Stimulated activated CD8-positive, alpha-beta memory T cell treated with anti-CD3 and anti-CD28 coated beads, Interleukin-2, amount 100 ng/mL, for 48 hours (primary cell): ENCODE measurements around the gene DOCK4.
"Not testable (repeated sequence)": the region's sequence is repeated elsewhere in the genome, so short reads cannot be mapped to it uniquely, and the experiment has no call there.

Source experiments
- DNase-seq, 2 donors: peaks; one replicate each; pipeline ENCODE4 v3.0.0-alpha.2; 2020; ENCODE audit warnings: low read depth in 2 of 2

The DOCK4 gene

GRCh38 chr7:111958431-111958830 is 247.8 kb downstream of the DOCK4 start:
- DNase-seq, result no peak

DNA sequence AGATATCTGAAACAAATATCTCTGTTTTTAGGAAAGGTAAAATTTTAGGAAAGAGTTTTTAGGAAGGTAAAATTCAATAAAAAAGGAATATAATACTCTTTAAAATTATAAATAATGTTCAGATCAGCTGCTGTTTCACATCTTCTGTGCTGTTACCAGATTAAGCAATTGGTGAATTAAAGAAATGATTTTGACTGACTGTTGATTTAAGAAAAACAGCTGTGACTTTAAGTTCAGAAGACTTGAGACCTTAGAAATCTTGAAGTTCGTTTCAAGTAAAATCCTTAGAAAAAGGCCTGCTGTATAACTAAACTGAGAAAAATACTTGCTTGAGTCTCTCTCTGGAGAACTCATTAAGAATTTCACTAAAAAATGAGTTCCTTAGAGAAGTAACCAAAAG is 250.6 kb downstream of the DOCK4 start:
- no peak for DNase-seq

DNA sequence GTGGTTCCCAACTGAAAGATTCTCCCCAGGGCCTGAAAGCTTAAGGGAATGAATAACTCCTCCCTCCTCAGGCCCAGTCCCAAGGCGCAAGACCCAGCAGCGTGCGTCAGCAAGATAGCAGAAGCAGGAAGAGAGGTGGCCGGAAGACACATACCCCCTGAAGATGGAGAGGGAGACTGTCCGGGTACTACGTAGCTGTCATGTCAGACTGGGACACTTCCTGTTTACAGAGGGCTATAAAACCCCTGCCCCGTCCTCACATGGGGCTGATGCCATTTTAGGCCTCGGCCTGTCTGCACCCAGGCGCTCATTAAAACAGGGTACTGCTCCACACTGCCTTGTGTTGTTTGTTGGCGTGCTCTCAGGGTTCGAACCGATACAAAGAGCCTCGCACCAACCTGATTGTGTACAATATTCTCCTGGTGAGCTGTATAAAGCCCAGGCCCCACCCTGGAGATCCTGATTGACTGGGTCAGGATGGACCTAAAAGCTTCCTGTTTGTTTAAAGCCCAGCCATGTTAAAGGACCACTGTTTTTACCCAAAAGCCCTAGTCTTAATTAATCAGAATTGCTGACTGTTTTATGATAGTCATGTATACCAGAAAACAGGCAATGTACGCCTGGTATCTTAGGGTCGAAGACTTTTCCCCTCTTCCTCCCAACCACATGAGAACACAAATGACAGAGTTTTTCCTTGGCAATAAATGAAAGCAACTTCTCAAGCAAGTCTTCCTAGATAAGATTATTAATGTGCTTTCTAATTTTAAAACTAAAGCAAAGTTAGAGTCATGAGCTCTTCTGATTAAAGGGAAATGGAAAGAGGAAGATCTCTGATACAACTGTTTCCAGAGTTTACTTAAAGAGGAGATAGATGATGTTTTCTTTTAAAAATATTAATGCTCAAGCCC is 251.5 kb downstream of the DOCK4 start:
- no peak for DNase-seq

- DNase-seq, result no peak
Measured at GRCh38 chr7:111954056-111954455, 252.1 kb downstream of the DOCK4 start.

DNA sequence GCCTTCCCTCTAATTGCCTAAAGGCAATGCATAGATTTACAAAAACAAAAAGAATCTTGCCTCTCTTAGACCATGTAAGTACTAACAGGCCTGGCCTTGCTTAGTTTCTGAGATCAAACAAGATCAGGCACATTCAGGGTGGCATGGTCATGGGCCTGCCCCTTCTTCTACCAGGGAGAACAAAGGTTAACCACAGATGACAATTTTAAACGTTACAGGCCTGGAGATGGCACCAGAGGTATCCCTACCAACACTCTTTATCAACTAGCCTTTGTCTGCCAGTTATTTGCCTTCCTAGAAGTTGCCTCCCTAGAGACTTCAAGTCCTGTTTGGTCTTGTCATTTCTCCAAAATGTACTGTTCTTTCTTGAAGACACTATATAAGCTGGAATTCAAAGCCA is 252.6 kb downstream of the DOCK4 start:
- DNase-seq, result no peak

GRCh38 chr7:111952783-111953182 is 253.4 kb downstream of the DOCK4 start:
- DNase-seq, result no peak

- no peak for DNase-seq
Measured at GRCh38 chr7:111951052-111951451, 255.1 kb downstream of the DOCK4 start.

DNA sequence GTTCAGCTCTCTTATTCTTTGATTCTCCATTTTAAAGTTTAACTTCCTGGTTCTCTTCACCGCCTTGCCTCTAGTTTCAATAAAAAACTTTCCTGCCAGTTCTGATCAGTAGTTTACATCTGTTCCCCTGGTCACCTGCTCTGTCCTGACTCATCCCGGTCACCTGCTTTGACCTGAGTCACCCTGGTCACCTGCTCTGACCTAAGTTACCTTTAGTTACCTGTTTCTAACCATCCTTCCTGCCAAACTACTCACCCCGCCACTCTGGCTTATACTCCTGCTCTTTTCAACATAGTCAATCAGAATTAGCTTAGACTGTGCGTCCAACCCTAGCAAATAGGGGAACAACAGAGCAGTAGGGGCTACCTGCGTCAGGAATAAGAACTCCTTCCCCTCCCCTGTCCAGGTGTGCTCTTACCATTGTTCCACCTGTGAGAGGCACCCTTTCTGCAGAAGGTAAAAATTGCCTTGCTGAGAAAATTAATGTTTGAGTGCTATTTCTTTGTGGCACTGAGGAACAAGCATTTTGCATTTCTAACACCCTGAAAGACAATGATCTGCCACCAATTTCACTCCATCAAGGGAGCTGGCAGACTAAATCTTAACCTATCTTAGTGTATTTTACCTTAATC is 263.6 kb downstream of the DOCK4 start:
- no peak for DNase-seq

GRCh38 chr7:111937163-111937562 is 269.0 kb downstream of the DOCK4 start:
- no peak for DNase-seq

GRCh38 chr7:111933609-111934008 is 272.6 kb downstream of the DOCK4 start:
- DNase-seq, result no peak

GRCh38 chr7:111931958-111932357 is 274.2 kb downstream of the DOCK4 start:
- no peak for DNase-seq

DNA sequence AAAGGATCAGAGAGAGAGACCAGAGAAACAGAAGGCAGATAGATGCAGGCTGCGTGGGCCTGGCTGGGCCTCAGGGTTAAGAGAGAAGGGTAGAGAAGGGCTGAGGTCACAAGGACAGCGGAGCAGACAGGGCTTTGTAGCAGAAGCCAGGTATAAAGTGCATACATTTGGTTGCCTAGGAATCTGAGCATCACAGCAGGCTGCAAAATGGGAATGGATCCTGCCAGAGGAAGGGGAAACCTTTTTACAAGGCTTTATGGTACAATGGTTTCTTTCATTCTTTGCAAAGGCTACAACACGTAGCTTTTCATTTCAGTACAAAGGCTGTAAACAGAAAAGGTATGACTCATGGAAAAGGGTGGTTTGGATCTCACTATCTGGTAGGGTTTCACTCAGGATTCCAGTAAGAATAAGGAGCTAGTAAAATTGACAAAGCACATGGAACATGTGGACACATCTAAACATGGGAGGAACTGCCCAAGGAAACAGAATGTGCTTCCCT is 275.1 kb downstream of the DOCK4 start:
- DNase-seq, result no peak

DNA sequence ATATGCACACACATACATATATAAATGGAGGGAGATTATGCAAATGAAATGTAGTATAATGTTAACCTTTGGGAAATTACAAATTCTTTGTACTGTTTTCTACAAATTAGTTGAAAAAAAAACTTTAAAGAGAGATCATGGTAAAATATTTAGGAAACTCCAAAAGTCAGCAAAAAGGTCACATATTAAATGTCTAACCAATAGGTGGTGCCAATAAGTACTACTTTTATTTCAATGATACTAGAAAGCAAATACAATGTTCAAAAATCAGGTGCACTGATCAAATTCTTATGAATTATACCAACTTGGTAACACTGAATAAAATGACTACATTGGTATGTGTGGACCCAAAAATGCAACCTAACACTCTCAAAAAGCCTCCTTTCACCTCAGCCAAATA is 276.9 kb downstream of the DOCK4 start:
- no peak for DNase-seq

DNA sequence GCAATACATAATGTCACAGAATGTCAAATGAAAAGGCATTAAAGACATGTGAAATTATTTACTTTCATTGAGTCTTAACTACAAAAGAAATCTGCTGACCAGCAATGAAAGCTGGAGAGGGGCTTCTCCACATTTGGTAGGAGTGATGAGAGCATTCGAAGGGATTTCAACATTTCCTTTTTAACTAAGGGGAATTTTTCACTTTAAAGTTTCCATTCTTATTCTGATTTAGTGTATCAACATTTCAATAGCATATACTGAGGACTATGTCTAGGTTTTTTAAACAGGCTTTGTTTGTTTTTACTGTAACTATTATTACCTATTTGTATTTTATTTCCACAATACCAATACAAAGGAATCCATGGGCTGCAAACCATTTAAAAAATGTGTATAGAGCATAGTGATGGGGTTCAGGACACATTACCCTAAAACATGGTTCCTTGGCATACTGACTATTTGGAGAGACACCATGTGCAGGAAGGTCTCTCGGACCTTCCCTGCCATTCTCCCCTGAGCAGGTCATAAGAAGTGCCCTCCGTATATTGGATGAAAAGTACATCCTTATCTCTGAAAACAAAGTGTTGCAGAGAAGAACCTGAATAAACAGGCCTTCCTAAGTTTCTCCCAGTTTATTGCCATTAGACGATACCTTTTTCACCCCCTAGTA is 278.7 kb downstream of the DOCK4 start:
- DNase-seq, result no peak

- no peak for DNase-seq
Measured at GRCh38 chr7:111920329-111920728, 285.9 kb downstream of the DOCK4 start.

DNA sequence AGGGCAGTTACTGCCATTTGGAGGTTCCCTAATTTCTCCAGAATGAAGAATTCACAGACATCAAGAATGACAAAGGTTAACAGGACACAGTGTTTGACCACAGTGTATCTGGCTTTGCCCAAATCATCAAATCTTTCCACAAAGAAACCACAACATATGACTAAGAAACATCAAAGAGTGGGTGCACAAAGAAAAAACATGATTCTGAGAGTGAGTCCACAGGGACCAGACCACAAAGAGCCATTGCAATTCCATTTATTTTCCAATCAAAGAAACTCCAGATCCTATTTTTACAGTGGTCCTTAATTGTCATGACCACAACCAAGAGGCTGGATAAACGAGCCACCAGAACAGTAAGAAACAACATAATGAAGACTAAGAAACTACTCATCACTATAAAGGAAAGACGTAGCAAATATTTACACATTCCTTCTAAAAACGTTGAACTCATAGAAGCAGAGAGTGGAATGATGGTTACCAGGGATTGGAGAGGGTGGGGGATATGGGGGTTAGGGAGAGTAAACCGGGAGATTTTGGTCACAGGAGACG is 286.5 kb downstream of the DOCK4 start:
- no peak for DNase-seq

DNA sequence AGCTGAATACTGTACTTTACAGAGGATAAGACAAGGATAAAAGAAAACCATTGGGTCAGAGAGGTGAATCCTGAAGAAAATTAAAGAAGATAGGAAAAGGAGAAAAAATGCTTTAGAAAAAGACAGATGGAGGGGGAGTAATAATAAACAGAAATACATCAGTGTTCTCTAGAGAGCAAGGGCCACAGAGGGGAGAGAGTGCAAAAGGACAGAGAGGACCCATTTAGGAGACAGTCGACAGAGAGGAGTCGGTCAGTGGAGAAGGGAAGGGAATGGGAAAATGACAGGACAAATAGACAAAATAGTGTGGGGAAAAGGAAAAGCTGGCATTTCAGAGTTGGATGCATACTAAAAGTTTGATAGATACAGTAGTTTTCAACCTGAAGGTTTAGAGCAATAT is 287.0 kb downstream of the DOCK4 start:
- DNase-seq, result no peak

DNA sequence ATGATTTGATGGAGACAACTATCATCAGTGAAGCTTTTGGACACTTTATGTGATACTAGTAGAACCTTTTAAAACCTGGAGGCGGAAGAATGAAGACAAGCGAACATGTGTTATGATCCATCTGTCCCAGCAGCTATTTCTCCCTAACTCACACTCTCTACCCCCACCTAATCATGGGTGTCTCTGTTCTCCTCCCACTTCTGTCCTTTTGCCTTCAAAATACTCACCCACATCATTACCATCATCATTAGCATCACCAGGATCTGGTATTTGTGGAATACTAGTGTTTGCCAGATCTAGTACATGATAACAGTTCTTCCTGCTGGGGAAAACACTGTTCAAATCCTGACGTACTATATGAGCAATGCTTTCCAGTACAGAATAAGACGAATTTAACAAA is 287.7 kb downstream of the DOCK4 start:
- DNase-seq, result no peak

DNA sequence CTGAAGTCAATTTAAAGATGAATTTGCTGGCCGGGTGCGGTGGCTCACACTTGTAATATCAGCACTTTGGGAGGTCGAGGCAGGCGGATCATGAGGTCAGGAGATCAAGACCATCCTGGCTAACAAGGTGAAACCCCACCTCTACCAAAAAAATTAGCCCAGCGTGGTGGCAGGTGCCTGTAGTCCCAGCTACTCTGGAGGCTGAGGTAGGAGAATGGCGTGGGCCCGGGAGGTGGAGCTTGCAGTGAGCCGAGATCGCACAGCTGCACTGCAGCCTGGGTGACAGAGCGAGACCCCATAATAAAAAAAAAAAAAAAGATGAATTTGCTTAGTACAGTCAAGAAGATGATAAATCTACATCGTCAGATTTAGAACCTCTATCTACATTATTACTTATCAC is 288.8 kb downstream of the DOCK4 start:
- DNase-seq, result not testable (repeated sequence)

DNA sequence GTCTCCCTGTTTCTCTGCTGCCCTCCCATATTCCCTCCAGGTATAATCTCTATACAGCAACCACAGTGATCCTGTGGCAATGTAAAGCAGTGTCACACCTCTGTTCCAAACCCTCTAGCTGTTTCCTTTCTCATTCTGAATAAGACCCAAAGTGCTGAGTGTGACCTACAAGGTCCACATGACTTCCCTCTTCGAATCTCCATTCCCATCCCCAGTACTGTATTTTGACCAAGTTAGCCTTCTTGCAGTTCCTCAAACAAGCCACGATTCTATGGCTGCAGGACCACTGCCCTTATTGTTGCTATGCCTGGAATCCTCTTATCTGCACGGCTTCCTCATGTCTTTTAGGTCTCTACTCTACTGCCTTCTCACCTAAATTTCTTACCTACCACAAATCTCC is 291.9 kb downstream of the DOCK4 start:
- DNase-seq, result no peak

DNA sequence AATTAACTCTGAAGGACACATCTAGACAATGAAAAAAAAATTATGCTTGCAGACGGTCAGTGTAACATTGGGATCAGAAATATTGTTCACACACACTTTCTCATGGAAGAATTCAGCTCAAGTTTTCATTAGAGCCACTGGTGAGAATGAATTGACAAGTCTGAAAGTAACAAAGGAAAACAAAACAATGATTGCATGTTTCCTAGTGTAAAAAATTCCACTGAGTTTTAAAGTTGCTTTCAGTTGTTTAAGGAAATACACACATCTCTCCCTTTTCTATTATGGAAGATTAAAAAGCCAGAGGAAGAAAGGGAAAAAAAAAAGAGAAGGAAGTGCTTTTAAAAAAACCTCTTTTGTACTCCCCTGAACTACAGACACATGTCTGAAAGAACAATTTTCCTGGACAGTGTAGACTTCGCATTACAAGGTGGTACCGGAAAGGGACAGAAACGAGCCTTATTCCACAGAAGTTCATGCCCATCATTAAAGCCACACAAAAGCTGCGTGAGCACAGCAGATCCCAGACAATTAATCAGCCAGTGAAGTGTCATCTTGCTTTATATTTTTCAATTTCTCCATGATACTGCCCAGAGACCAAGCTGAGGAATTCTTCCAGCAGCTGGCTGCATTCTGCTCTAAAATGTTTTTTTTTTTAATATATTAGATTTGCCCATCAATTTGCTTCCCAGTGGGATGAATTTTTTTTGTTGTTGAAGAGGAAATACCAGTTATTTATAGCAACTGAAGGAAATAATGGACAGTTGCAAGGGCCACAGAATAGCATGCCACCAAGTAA is 294.8 kb downstream of the DOCK4 start:
- no peak for DNase-seq
